ENCODE results near the gene PDE4D. TPM values are rescaled to one million over a fixed set of nuclear protein-coding genes. Genes with fewer than 3 reads are reported as not detected.

The PDE4D gene
- total and polyA plus RNA-seq, 10 of the 15 experiments (the other 5 are each of a cell fraction or from before 2014, with no cell fraction given), result 0.87 to 4.1 (median 2.2) TPM

- no peaks in the 10 kb centered on the region for H3K79me2 ChIP-seq (ENCODE audit: control insufficient read depth, insufficient read depth, low read length)
- ChIA-PET CTCF (no interaction called here), POLR2A (no interaction called here), SMC1A (ENCODE audit: uncharacterized antibody, unreplicated experiment) (no interaction called here), RAD21 (ENCODE audit: unreplicated experiment) (interaction anchor here (0.7 kb wide), 1 partner anchor 11 kb away, joined by 3 read pairs; no protein-coding TSS in a partner anchor)
- H3K4me3 ChIP-seq, result no peak overlapping the region
- no peaks in the 10 kb centered on the region for H4K20me1 ChIP-seq (ENCODE audit: control insufficient read depth, insufficient read depth)
- no TSS peak for BruUV-seq (replicated peaks)
- DNase-seq (ENCODE audit: low read depth, low spot score) (no peak), FAIRE-seq (no peak), ATAC-seq (no peak)
- TF ChIP-seq E2F4 (IDR thresholded peaks at IDR 0.05; ENCODE audit: low read depth, low read length) (no peak), USF2 (IDR thresholded peaks at IDR 0.05; ENCODE audit: borderline replicate concordance, low read depth, low read length) (no peak), RFX5 (IDR thresholded peaks at IDR 0.05; ENCODE audit: low read depth, low read length) (no peak), DPF2 (IDR thresholded peaks at IDR 0.05) (no peak), RAD51 (IDR thresholded peaks at IDR 0.05) (no peak), ETV6 (conservative IDR thresholded peaks at IDR 0.05 in 1 of 2, IDR thresholded peaks at IDR 0.05 in 1 of 2; ENCODE audit: borderline replicate concordance in 1 of 2, low read depth in 1 of 2) (no peak), ATF7 (IDR thresholded peaks at IDR 0.05; ENCODE audit: low read depth) (no peak), RELA (IDR thresholded peaks at IDR 0.05; ENCODE audit: borderline replicate concordance, partially characterized antibody) (no peak), RB1 (IDR thresholded peaks at IDR 0.05; ENCODE audit: borderline replicate concordance) (no peak), E2F8 (IDR thresholded peaks at IDR 0.05; ENCODE audit: low read depth, partially characterized antibody) (no peak), HDGF (IDR thresholded peaks at IDR 0.05) (no peak), CTCF (IDR thresholded peaks at IDR 0.05 in 2 of 3, conservative IDR thresholded peaks at IDR 0.05 in 1 of 3; ENCODE audit: control insufficient read depth in 2 of 3, extremely low read depth in 1 of 3, insufficient read depth in 1 of 3, low read depth in 3 of 3, low read length in 3 of 3) (no peak)
- in situ Hi-C loops (cut with MboI), result no loop called here
- no peak overlapping the region for H3K9ac ChIP-seq (ENCODE audit: control insufficient read depth, insufficient read depth, low read length)
- WGBS (ENCODE audit: insufficient coverage, insufficient replicate concordance, low lambda C conversion rate, missing lambda C conversion rate), result 23% methylated on average over 5 of the region's 5 CpGs
- intact Hi-C loops (cut with micrococcal nuclease; ENCODE audit: unreplicated experiment), result no loop called here
- no peak overlapping the region for H2AFZ ChIP-seq (ENCODE audit: control insufficient read depth, low read depth, low read length)
- H3K9me3 ChIP-seq (replicated peaks; ENCODE audit: control insufficient read depth, insufficient read depth, low read length), result no peaks in the 10 kb centered on the region
- H3K27ac ChIP-seq (ENCODE audit: control insufficient read depth, insufficient read depth), result no peak overlapping the region
- no peaks in the 10 kb centered on the region for H3K36me3 ChIP-seq (ENCODE audit: control insufficient read depth in 2 of 2, insufficient read depth in 2 of 2, low read length in 1 of 2)
- no peaks in the 10 kb centered on the region for H3K27me3 ChIP-seq (replicated peaks in 1 of 2; ENCODE audit: control insufficient read depth in 2 of 2, insufficient read depth in 2 of 2, low read length in 1 of 2)
- H3K4me1 ChIP-seq (ENCODE audit: control insufficient read depth, insufficient read depth, low read length), result no peaks in the 10 kb centered on the region
- H3K4me2 ChIP-seq (ENCODE audit: control insufficient read depth, insufficient read depth), result no peak overlapping the region
Measured at GRCh38 chr5:59066367-59067163, 827.0 kb downstream of the PDE4D start.

Data from GM12878 (cell line).